ENCODE data around the gene HES2. TPM values are rescaled to one million over a fixed set of nuclear protein-coding genes. Genes with fewer than 3 reads are reported as not detected.

Gene HES2
- total and polyA plus RNA-seq, 9 of the 15 experiments (the other 6 are each of a cell fraction or from before 2014, with no cell fraction given): 0.05 to 0.18 (median 0.07) TPM; not detected in 4

GRCh38 chr1:6424619-6425593 is 5.2 kb upstream of the HES2 start, which contains the start of gene ESPN (continued):
- TF ChIP-seq L3MBTL2 (IDR thresholded peaks at IDR 0.05) (peak; percentile 85), RREB1 (CRISPR knock-in tag; IDR thresholded peaks at IDR 0.05) (no peak), NCOA4 (IDR thresholded peaks at IDR 0.05; ENCODE audit: partially characterized antibody) (no peak), PCBP1 (IDR thresholded peaks at IDR 0.05; ENCODE audit: low read depth, low read length, poor library complexity, severe bottlenecking) (peak; percentile 28), NR3C1 (CRISPR knock-in tag; IDR thresholded peaks at IDR 0.05) (peak; percentile 79), RB1 (IDR thresholded peaks at IDR 0.05; ENCODE audit: low read depth) (peak; percentile 83), MTA2 (IDR thresholded peaks at IDR 0.05; ENCODE audit: low read depth) (no peak), KLF1 (tag; IDR thresholded peaks at IDR 0.05) (no peak), UBTF (IDR thresholded peaks at IDR 0.05; ENCODE audit: borderline replicate concordance in 1 of 2, low read depth in 2 of 2, low read length in 2 of 2) (peak; percentile 61 to 77; a peak in 1 of 4 replicates), NR4A1 (CRISPR knock-in tag; IDR thresholded peaks at IDR 0.05) (no peak), NR4A1 (tag; IDR thresholded peaks at IDR 0.05) (peak; percentile 38; the same call in 1 of the 2 replicates), MAX (CRISPR knock-in tag; IDR thresholded peaks at IDR 0.05) (peak; percentile 82), CREB1 (IDR thresholded peaks at IDR 0.05) (no peak), CREB1 (CRISPR knock-in tag; IDR thresholded peaks at IDR 0.05) (0 out of 2 replicates have a peak, but pooled peaks have one; percentile 31), KAT7 (CRISPR knock-in tag; IDR thresholded peaks at IDR 0.05; ENCODE audit: borderline replicate concordance) (no peak), KDM5B (IDR thresholded peaks at IDR 0.05; ENCODE audit: insufficient replicate concordance, low read depth, low read length) (peak; percentile 57), ETV5 (CRISPR knock-in tag; IDR thresholded peaks at IDR 0.05; ENCODE audit: low read depth) (no peak), ZKSCAN8 (CRISPR knock-in tag; IDR thresholded peaks at IDR 0.05) (no peak), MECOM (CRISPR knock-in tag; IDR thresholded peaks at IDR 0.05) (no peak), SIN3B (IDR thresholded peaks at IDR 0.05; ENCODE audit: low read depth) (peak; percentile 46; the same call in 1 of the 2 replicates)

Data from K562 (cell line).